ENCODE data around the gene KCNIP4. TPM values are rescaled to one million over a fixed set of nuclear protein-coding genes. Genes with fewer than 3 reads are reported as not detected.

Gene KCNIP4
- total and polyA plus RNA-seq, 2 experiments from 2014 or later: 0.14 to 0.63 TPM

GRCh38 chr4:20954541-20954940 is 994.0 kb downstream of the KCNIP4 start (continued):
- no peak for TF ChIP-seq ZNF114 (CRISPR knock-in tag; IDR thresholded peaks at IDR 0.05)

GRCh38 chr4:20944961-20945360 is 1003.6 kb downstream of the KCNIP4 start:
- no peaks in the 10 kb centered on the region for H3K27me3 Mint-ChIP-seq (ENCODE audit: insufficient read depth, low read depth, poor library complexity)
- no peak overlapping the region for H3K4me3 Mint-ChIP-seq
- no peak overlapping the region for H3K27ac ChIP-seq (ENCODE audit: low read depth)
- no peaks in the 10 kb centered on the region for H3F3A ChIP-seq (replicated peaks; ENCODE audit: low read depth)
- no peaks in the 10 kb centered on the region for H3K79me2 ChIP-seq (replicated peaks; ENCODE audit: insufficient read depth)
- no peaks in the 10 kb centered on the region for H3K9me3 Mint-ChIP-seq
- no peaks in the 10 kb centered on the region for H3K36me3 ChIP-seq (ENCODE audit: insufficient read depth)
- H3K4me3 ChIP-seq: no peak overlapping the region
- H3K27me3 ChIP-seq (ENCODE audit: insufficient read depth): no peaks in the 10 kb centered on the region
- H2AFZ ChIP-seq: no peak overlapping the region
- H3K9me2 ChIP-seq (ENCODE audit: insufficient read depth): peaks cover 14% of the 10 kb centered on the region; the same call in 1 of the 2 replicates
- H3K27ac Mint-ChIP-seq: no peak overlapping the region
- no peaks in the 10 kb centered on the region for H3K4me1 Mint-ChIP-seq
- H3K4me1 ChIP-seq (ENCODE audit: insufficient read depth): no peaks in the 10 kb centered on the region
- ATAC-seq (no peak), DNase-seq (ENCODE audit: low spot score) (no peak)
- no peaks in the 10 kb centered on the region; the same call in 1 of the 2 replicates for H4K20me1 ChIP-seq (replicated peaks; ENCODE audit: insufficient read depth)
- TF ChIP-seq EZH2 (IDR thresholded peaks at IDR 0.05; ENCODE audit: low read depth, unreplicated experiment): no peak
- TF ChIP-seq, protein P1, sequence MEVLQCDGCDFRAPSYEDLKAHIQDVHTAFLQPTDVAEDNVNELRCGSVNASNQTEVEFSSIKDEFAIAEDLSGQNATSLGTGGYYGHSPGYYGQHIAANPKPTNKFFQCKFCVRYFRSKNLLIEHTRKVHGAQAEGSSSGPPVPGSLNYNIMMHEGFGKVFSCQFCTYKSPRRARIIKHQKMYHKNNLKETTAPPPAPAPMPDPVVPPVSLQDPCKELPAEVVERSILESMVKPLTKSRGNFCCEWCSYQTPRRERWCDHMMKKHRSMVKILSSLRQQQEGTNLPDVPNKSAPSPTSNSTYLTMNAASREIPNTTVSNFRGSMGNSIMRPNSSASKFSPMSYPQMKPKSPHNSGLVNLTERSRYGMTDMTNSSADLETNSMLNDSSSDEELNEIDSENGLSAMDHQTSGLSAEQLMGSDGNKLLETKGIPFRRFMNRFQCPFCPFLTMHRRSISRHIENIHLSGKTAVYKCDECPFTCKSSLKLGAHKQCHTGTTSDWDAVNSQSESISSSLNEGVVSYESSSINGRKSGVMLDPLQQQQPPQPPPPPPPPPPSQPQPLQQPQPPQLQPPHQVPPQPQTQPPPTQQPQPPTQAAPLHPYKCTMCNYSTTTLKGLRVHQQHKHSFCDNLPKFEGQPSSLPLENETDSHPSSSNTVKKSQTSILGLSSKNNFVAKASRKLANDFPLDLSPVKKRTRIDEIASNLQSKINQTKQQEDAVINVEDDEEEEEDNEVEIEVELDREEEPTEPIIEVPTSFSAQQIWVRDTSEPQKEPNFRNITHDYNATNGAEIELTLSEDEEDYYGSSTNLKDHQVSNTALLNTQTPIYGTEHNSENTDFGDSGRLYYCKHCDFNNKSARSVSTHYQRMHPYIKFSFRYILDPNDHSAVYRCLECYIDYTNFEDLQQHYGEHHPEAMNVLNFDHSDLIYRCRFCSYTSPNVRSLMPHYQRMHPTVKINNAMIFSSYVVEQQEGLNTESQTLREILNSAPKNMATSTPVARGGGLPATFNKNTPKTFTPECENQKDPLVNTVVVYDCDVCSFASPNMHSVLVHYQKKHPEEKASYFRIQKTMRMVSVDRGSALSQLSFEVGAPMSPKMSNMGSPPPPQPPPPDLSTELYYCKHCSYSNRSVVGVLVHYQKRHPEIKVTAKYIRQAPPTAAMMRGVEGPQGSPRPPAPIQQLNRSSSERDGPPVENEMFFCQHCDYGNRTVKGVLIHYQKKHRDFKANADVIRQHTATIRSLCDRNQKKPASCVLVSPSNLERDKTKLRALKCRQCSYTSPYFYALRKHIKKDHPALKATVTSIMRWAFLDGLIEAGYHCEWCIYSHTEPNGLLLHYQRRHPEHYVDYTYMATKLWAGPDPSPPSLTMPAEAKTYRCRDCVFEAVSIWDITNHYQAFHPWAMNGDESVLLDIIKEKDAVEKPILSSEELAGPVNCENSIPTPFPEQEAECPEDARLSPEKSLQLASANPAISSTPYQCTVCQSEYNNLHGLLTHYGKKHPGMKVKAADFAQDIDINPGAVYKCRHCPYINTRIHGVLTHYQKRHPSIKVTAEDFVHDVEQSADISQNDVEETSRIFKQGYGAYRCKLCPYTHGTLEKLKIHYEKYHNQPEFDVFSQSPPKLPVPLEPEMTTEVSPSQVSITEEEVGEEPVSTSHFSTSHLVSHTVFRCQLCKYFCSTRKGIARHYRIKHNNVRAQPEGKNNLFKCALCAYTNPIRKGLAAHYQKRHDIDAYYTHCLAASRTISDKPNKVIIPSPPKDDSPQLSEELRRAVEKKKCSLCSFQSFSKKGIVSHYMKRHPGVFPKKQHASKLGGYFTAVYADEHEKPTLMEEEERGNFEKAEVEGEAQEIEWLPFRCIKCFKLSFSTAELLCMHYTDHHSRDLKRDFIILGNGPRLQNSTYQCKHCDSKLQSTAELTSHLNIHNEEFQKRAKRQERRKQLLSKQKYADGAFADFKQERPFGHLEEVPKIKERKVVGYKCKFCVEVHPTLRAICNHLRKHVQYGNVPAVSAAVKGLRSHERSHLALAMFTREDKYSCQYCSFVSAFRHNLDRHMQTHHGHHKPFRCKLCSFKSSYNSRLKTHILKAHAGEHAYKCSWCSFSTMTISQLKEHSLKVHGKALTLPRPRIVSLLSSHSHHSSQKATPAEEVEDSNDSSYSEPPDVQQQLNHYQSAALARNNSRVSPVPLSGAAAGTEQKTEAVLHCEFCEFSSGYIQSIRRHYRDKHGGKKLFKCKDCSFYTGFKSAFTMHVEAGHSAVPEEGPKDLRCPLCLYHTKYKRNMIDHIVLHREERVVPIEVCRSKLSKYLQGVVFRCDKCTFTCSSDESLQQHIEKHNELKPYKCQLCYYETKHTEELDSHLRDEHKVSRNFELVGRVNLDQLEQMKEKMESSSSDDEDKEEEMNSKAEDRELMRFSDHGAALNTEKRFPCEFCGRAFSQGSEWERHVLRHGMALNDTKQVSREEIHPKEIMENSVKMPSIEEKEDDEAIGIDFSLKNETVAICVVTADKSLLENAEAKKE (CRISPR knock-in tag; IDR thresholded peaks at IDR 0.05): no peak
- TF ChIP-seq CREB1 (CRISPR knock-in tag; IDR thresholded peaks at IDR 0.05; ENCODE audit: low read depth): no peak
- no peak for TF ChIP-seq POLR2AphosphoS5 (IDR thresholded peaks at IDR 0.05; ENCODE audit: low read depth)
- TF ChIP-seq STAT1 (IDR thresholded peaks at IDR 0.05; ENCODE audit: unreplicated experiment): no peak
- no peak for TF ChIP-seq JUNB (IDR thresholded peaks at IDR 0.05; ENCODE audit: unreplicated experiment)
- TF ChIP-seq EZH2phosphoT487 (IDR thresholded peaks at IDR 0.05; ENCODE audit: unreplicated experiment): no peak
- H3K4me2 ChIP-seq: no peak overlapping the region
- H3K36me3 Mint-ChIP-seq (ENCODE audit: low read depth): no peaks in the 10 kb centered on the region
